Activated gamma-delta T cell treated with Interleukin-2 at 50 U/mL for 16 hours (primary cell): ENCODE measurements around the gene NR1D1.

Experiments used
- DNase-seq: peaks from one replicate; pipeline ENCODE4 v3.0.0-alpha.2; 2020

The NR1D1 gene

DNA sequence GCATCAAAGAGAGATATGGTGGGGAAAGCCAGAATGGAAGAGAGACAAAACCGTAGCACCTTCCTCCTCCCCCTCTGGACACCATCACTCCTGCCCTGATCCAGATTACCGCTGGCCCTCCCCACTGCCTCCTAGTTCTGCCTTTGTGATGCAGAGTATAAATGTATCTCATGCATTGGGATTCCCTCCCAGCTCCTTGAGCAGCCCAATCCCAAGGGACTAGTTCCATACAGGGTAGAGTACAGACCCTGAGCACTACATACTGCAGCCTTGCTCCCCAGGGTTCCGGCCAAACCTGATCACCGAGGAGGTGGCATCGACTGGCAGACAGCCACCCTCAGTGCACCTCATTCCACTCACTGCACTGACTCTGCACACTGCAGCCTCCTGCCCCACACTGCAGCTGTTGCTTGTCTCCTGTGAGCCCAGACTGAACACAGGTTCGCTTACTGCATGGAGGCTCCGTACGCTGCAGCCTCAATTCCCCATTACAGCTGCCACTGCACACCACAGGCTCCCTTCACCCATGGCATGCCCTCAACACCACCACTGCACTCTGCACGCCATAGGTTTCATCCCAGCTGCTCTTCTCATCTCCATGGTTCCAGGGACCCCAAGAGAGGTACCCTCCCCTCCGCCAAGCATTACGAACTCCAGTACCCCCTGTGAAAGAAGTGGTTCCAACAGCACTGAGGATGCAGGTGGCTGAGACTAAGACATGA lies 39.3 kb downstream of the NR1D1 start:
- DNase-seq: no peak

DNA sequence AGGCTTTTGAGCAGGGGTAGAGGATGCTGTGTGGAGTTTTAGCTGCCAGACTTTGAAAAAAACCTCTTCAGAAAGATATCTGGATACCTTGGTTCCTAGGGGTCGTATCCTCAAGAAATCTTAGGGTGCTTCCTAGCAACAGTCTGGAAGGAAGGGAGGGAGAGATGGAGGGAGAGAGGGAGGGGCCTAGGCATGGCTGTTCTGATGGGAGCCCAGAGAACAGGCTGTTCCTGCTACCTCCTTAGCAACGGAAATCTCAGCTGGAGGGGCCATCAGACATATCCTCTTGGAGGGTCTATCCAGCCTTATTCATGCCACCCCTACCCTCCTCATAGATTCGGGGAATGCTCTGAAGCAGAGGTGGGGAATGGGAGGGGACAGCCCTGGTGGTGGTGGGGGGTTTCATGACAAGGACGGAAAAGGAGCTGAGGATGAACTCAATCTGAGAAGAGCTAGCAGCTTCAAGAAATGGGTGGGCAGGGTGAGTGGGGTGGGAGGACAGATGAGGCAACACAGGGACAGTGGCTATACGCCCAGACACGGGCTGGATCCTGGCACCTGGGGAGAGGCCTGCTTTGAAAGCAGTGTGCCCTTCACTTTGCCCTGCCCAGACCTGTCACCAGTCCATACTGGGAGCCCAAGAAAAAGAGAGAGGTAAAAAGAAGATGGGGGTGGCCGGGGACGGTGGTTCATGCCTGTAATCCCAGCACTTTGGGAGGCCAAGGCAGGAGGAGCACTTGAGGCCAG lies 40.5 kb downstream of the NR1D1 start:
- DNase-seq: no peak

DNA sequence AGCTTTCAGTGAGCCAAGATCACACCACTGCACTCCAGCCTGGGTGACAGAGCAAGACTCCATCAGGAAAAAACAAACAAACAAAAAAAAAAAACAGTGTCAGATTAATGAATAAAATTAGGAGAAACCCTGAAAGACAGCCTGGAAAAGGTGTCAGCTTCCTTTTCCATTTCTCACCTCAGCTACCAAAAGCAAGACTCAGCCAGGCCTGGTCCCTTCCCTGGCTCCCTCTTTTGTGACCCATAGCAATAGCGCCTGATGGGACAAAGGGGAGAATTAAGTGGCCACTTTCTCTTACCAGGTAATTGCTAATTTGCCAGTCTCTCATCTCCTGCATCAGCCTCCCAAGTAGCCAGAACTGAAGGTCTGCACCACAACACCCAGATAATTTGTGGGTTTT lies 41.5 kb downstream of the NR1D1 start:
- DNase-seq: no peak

DNA sequence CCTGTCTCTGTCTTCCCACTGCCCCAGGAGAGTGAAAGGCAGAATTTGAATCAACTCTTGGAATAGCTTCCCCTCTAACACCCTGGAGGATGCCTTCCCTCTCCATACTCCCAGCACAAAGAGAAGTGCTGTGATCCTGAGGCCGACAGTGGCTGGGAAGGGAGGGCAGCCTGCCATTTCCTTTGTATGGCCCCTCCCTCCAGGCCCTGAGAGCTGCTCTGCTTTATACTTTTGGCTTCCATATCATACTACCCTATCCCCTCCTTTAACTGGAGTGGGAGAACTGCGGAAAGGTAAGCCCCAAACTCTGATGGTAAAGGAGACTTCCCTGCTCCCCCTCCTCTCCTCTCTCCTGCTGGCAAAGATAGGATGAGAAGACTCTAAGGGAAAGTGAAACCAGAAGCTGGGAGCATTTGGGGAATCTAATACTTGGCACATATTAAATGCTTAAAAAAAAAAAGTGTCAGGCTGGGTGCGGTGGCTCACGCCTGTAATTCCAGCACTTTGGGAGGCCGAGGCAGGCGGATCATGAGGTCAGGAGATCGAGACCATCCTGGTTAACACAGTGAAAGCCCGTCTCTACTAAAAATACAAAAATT lies 42.1 kb downstream of the NR1D1 start:
- no peak for DNase-seq

DNA sequence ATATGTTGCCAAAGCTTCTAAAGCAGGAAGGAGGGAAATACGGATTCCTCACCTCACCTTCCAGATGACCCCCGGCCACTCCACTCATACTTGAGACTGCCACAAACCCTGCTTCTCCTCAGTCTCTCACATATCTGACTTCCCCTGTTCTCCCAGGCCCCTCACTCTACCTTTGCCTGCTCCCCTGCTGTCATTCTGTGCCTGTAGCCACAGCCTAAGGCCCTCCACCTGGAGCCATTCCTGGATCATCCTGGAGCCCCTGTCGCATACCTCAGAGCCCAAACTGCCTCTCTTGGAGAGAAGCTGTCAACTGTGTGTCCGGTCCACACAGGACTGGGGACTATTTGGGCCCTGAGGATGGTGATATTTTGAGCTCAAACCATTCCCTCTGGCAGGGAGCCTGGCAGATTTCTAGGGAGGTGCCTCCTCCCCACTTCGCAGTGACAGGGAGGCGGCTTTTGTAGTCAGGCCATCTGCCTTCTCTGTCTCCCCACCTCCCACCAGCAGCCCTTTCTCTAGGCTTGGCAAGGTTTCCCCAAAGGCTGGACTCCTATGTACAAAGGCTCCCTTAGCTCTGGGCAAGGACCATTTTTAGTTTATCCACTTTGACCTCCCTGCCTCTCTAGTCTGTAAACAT lies 43.9 kb downstream of the NR1D1 start:
- no peak for DNase-seq
